K562 (cell line): Measurements from ENCODE around the gene GYS1. TPM values are rescaled to one million over a fixed set of nuclear protein-coding genes. Genes with fewer than 3 reads are reported as not detected.

Source experiments
- ATAC-seq: fragments of 200-7000 bp; cut with Tn5 transposase; 3 replicates; pipeline ENCODE4 v1.9.1; 2020; ENCODE audit warnings: moderate library complexity
- BruUV-seq: library from RNA; stranded (reverse); fragments of 400-500 nt; replicated peaks from 2 replicates; lab custom pipeline; 2021; lab: Mats Ljungman, UMichigan
- CTCF ChIA-PET: fragments of 300-600 bp; formaldehyde crosslinking; extraction: SDS; loops from one replicate; lab custom pipeline; 2021; ENCODE audit warnings: low intra/inter-chr PET ratio; lab: Yijun Ruan, JAX
- POLR2A ChIA-PET: fragments of 300-600, 350-650 bp; sonication (Branson Sonifier 250); formaldehyde crosslinking; extraction: SDS; loops from one replicate; lab custom pipeline; 2021; ENCODE audit warnings: antibody characterized with exemption, inconsistent platforms; lab: Yijun Ruan, JAX
- DNase-seq, 4 experiments: peaks; one replicate each; pipeline versions ENCODE4 v3.0.0 to v3.0.0-alpha.2; 2011 to 2018; ENCODE audit warnings: low spot score in 3 of 4, mixed read lengths in 3 of 4; ENCODE audit errors: extremely low read depth in 1 of 4
- FAIRE-seq: peaks from 2 replicates; lab custom pipeline; 2011; peaks lifted over from hg19 to GRCh38; lab: Jason Lieb, UNC
- H2AFZ ChIP-seq: 2 replicates; pipeline ENCODE4 v1.6.0; 2011; ENCODE audit warnings: low read depth, low read length, control low read depth, inconsistent platforms
- H3K27ac ChIP-seq: fragments of 200-600 bp; 3 replicates; pipeline ENCODE4 v1.8.0; 2011; ENCODE audit warnings: low read depth, mild to moderate bottlenecking, control low read depth, inconsistent platforms, low read length, moderate library complexity, mixed read lengths; ENCODE audit errors: extremely low read depth
- H3K27me3 ChIP-seq, 2 experiments: fragments of 300-600 bp in 1 of 2; 2 replicates in 1 of 2; 3 replicates in 1 of 2; pipeline versions ENCODE4 v1.6.0 to v1.8.0; 2011; ENCODE audit warnings: inconsistent platforms in 2 of 2, low read length in 2 of 2, mild to moderate bottlenecking in 1 of 2, mixed read lengths in 1 of 2, moderate library complexity in 1 of 2; ENCODE audit not compliant: control insufficient read depth in 2 of 2, insufficient read depth in 2 of 2
- H3K36me3 ChIP-seq: fragments of 300-600 bp; 3 replicates; pipeline ENCODE4 v1.8.0; 2011; ENCODE audit warnings: mild to moderate bottlenecking, low read length, inconsistent platforms; ENCODE audit not compliant: control insufficient read depth, insufficient read depth
- H3K4me1 ChIP-seq, 2 experiments: fragments of 200-600 bp in 1 of 2; replicated peaks in 1 of 2; 2 replicates in 1 of 2; 3 replicates in 1 of 2; pipeline versions ENCODE4 v1.5.1 to v1.8.0; 2011; ENCODE audit warnings: inconsistent platforms in 2 of 2, low read length in 2 of 2, mild to moderate bottlenecking in 1 of 2, mixed read lengths in 1 of 2, moderate library complexity in 1 of 2; ENCODE audit not compliant: control insufficient read depth in 2 of 2, insufficient read depth in 2 of 2
- H3K4me2 ChIP-seq: 2 replicates; pipeline ENCODE4 v1.6.1; 2011; ENCODE audit warnings: low read length, control low read depth, inconsistent platforms, mixed read lengths; ENCODE audit not compliant: insufficient read depth
- H3K4me3 ChIP-seq: fragments of 200-600 bp; sonication (generic), shearing (Covaris generic); 2 replicates; pipeline ENCODE4 v1.5.1; 2016; ENCODE audit warnings: control low read depth, inconsistent platforms
- H3K79me2 ChIP-seq: fragments of 200-600 bp; 3 replicates; pipeline ENCODE4 v1.8.0; 2011; ENCODE audit warnings: low read length, inconsistent platforms; ENCODE audit not compliant: control insufficient read depth, insufficient read depth
- H3K9ac ChIP-seq, 2 experiments: 2 replicates each; pipeline versions ENCODE4 v1.6.0 to v1.6.1; 2011; ENCODE audit warnings: low read depth in 2 of 2, low read length in 2 of 2, control low read depth in 1 of 2, inconsistent platforms in 1 of 2, mild to moderate bottlenecking in 1 of 2, mixed read lengths in 1 of 2; ENCODE audit not compliant: insufficient read depth in 1 of 2
- H3K9me1 ChIP-seq: one replicate; pipeline ENCODE4 v1.6.0; 2011; ENCODE audit warnings: inconsistent platforms, mild to moderate bottlenecking, low read length, moderate library complexity; ENCODE audit not compliant: control insufficient read depth, insufficient read depth
- H3K9me3 ChIP-seq: replicated peaks from 2 replicates; pipeline ENCODE4 v1.5.1; 2011; ENCODE audit warnings: low read depth, low read length, inconsistent platforms; ENCODE audit not compliant: control insufficient read depth, insufficient read depth
- H4K20me1 ChIP-seq: replicated peaks from 2 replicates; pipeline ENCODE4 v1.6.1; 2011; ENCODE audit warnings: low read length, inconsistent platforms, mixed read lengths; ENCODE audit not compliant: control insufficient read depth, insufficient read depth
- AFF4 ChIP-seq: sonication (generic); formaldehyde crosslinking; IDR thresholded peaks from 2 replicates; pipeline ENCODE4 v1.8.0; 2023; ENCODE audit warnings: mild to moderate bottlenecking, missing genetic modification reagents
- ILF3 ChIP-seq: fragments of 450-650 bp; IDR thresholded peaks from 2 replicates; pipeline ENCODE4 v1.6.1; 2018; ENCODE audit warnings: antibody characterized with exemption, mild to moderate bottlenecking, moderate library complexity, borderline replicate concordance
- KLF1 ChIP-seq: fragments of 450-650 bp; IDR thresholded peaks from 2 replicates; pipeline ENCODE4 v1.6.1; 2016; ENCODE audit warnings: missing genetic modification characterization, missing compliant biosample characterization
- POLR2AphosphoS2 ChIP-seq: IDR thresholded peaks from 2 replicates; pipeline ENCODE4 v1.6.1; 2012; ENCODE audit warnings: low read length, improper control_type of control experiment
- SP1 ChIP-seq: sonication (generic); formaldehyde crosslinking; IDR thresholded peaks from 2 replicates; pipeline ENCODE4 v1.8.1; 2022; ENCODE audit warnings: mild to moderate bottlenecking, missing genetic modification reagents
- TOE1 ChIP-seq, 2 experiments: fragments of 450-650 bp in 1 of 2; sonication (generic) in 1 of 2; formaldehyde crosslinking in 1 of 2; IDR thresholded peaks; 2 replicates each; pipeline versions ENCODE4 v1.7.1 to v1.8.0; 2016 to 2022; ENCODE audit warnings: borderline replicate concordance in 2 of 2, mild to moderate bottlenecking in 2 of 2, antibody characterized with exemption in 1 of 2, inconsistent platforms in 1 of 2, low read depth in 1 of 2, missing genetic modification reagents in 1 of 2, moderate library complexity in 1 of 2
- WGBS: fragments of 100-300 bp; shearing (Covaris generic); methylation state at CpG from one replicate; pipeline ENCODE4 v1.1.6; 2016; ENCODE audit warnings: low coverage, mixed read lengths; ENCODE audit not compliant: insufficient coverage; ENCODE audit errors: missing lambda C conversion rate; 5-methylcytosine and 5-hydroxymethylcytosine counted together
- in situ Hi-C: fragments of 300-500 bp; cut with MboI; formaldehyde crosslinking; loops from 4 replicates; pipeline ENCODE4 v1.15.0; 2018; ENCODE audit warnings: inconsistent platforms, mixed read lengths
- intact Hi-C: fragments of 100-400 bp; cut with micrococcal nuclease; formaldehyde crosslinking; loops from 2 replicates; pipeline ENCODE4 v1.14.2; 2022
- polyA plus RNA-seq, 8 experiments: library from polyadenylated mRNA; depleted of rRNA in 4 of 8; stranded (reverse) in 5 of 8; unstranded in 3 of 8; fragments of >200 nt; fragmentation: Nextera tagmentation in 2 of 8; fragmentation: Illumina TruSeq in 1 of 8; extraction: Ambion mirVana in 2 of 8; extraction: Trizol in 1 of 8; gene quantifications; 2 replicates each; pipeline versions ENCODE4 v1.2.1 to v1.2.3, GENCODE V29; 2011 to 2014; ENCODE audit warnings: inconsistent platforms in 1 of 8, missing spikeins in 1 of 8
- total RNA-seq, 7 experiments: library from RNA; depleted of rRNA in 6 of 7; stranded (reverse); fragments of >200 nt in 6 of 7; fragmentation: Illumina TruSeq in 2 of 7; extraction: Trizol in 2 of 7; gene quantifications; 2 replicates each; pipeline versions ENCODE4 v1.2.1 to v1.2.3, GENCODE V29; 2011 to 2021; ENCODE audit warnings: low replicate concordance in 1 of 7
- TF ChIP-seq, protein P1 (sequence below), 3 experiments: fragments of 200-800 bp in 1 of 3; sonication (Bioruptor generic) in 1 of 3; sonication (generic) in 1 of 3; formaldehyde crosslinking in 1 of 3; IDR thresholded peaks; 2 replicates each; pipeline versions ENCODE4 v1.6.1 to v1.8.0; 2016 to 2022; ENCODE audit warnings: mild to moderate bottlenecking in 2 of 3, missing compliant biosample characterization in 2 of 3, missing genetic modification characterization in 2 of 3, missing genetic modification reagents in 1 of 3
- TF ChIP-seq, protein P2 (sequence below): fragments of 250-450 bp; sonication (Bioruptor Pico); IDR thresholded peaks from 2 replicates; pipeline ENCODE4 v1.5.0; 2022; ENCODE audit warnings: mild to moderate bottlenecking
- TF ChIP-seq, protein P3 (sequence below): sonication (generic); formaldehyde crosslinking; IDR thresholded peaks from 2 replicates; pipeline ENCODE4 v1.9.0; 2022; ENCODE audit warnings: mild to moderate bottlenecking, missing genetic modification reagents

GYS1 gene
- total and polyA plus RNA-seq, 9 of the 15 experiments (the other 6 are each of a cell fraction or from before 2014, with no cell fraction given) = 1.9 to 31.1 (median 15.2) TPM

DNA sequence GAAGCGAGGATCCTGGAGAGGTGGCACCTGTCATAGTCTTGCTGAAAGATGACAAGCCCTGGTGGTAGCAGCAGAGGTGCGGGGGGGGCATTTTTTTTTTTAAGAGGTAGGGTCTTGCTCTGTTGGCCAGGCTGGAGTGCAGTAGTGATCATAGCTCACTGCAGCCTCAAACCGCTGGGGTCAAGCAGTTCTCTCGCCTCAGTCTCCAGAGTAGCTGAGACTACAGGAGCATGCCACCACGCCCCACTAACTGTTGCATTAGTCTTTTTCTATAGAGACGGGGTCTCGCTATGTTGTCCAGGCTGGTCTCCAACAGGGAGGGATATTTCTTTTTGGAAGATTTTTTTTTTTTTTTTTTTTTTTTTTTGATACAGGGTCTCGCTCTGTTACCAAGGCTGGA lies 35.1 kb downstream of the GYS1 start (continued):
- TF ChIP-seq, protein P1, sequence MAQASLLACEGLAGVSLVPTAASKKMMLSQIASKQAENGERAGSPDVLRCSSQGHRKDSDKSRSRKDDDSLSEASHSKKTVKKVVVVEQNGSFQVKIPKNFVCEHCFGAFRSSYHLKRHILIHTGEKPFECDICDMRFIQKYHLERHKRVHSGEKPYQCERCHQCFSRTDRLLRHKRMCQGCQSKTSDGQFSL (CRISPR knock-in tag; IDR thresholded peaks at IDR 0.05) = peak; percentile 54; the same call in 1 of the 2 replicates
- TF ChIP-seq, protein P1 (tag; IDR thresholded peaks at IDR 0.05) = no peak
- TF ChIP-seq, protein P2, sequence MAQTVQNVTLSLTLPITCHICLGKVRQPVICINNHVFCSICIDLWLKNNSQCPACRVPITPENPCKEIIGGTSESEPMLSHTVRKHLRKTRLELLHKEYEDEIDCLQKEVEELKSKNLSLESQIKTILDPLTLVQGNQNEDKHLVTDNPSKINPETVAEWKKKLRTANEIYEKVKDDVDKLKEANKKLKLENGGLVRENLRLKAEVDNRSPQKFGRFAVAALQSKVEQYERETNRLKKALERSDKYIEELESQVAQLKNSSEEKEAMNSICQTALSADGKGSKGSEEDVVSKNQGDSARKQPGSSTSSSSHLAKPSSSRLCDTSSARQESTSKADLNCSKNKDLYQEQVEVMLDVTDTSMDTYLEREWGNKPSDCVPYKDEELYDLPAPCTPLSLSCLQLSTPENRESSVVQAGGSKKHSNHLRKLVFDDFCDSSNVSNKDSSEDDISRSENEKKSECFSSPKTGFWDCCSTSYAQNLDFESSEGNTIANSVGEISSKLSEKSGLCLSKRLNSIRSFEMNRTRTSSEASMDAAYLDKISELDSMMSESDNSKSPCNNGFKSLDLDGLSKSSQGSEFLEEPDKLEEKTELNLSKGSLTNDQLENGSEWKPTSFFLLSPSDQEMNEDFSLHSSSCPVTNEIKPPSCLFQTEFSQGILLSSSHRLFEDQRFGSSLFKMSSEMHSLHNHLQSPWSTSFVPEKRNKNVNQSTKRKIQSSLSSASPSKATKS (CRISPR knock-in tag) = no peak

- Histone ChIP-seq H3K27ac (peak overlapping the region; percentile 77), H3K9ac (peak overlapping the region; percentile 83 to 98), H3K9me1 (no peaks in the 10 kb centered on the region), H3K36me3 (peaks cover 16% of the 10 kb centered on the region), H3K4me1 (peaks cover 26 to 38% of the 10 kb centered on the region in 2 experiments; a peak in 4 of 5 replicates), H3K4me2 (peak overlapping the region; percentile 91), H3K4me3 (peak overlapping the region; percentile 79), H4K20me1 (no peaks in the 10 kb centered on the region), H2AFZ (0 out of 2 replicates have a peak overlapping the region, but pooled peaks have one; percentile 92), H3K27me3 (no peaks in the 10 kb centered on the region), H3K79me2 (peaks cover 15% of the 10 kb centered on the region), H3K9me3 (no peaks in the 10 kb centered on the region)
- no peak for ATAC-seq
- ChIA-PET POLR2A (interaction anchor here (0.6 to 3.6 kb wide), 6 partner anchors 9 to 149 kb away, joined by 3 to 48 read pairs (median 4); partner anchors contain the start of genes FTL and PPP1R15A), CTCF (no interaction called here)
- no peak for DNase-seq
- 44% methylated on average over 14 of the region's 16 CpGs for WGBS
- in situ Hi-C loops = no loop called here
- no TSS peak for BruUV-seq
- no peak for FAIRE-seq
- intact Hi-C loops = loop anchor here (2.0 kb wide), 1 partner anchor 23 kb away; the partner anchor contains the start of gene DHDH
- TF ChIP-seq KLF1 (tag) (no peak), AFF4 (CRISPR knock-in tag) (no peak), SP1 (0 out of 2 replicates have a peak, but pooled peaks have one; percentile 42), TOE1 (IDR thresholded peaks at IDR 0.05; ENCODE audit: borderline replicate concordance) (no peak), TOE1 (CRISPR knock-in tag; IDR thresholded peaks at IDR 0.05; ENCODE audit: borderline replicate concordance, low read depth) (no peak), POLR2AphosphoS2 (no peak), ILF3 (no peak)
- TF ChIP-seq, protein P3, sequence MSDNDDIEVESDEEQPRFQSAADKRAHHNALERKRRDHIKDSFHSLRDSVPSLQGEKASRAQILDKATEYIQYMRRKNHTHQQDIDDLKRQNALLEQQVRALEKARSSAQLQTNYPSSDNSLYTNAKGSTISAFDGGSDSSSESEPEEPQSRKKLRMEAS (CRISPR knock-in tag) = no peak
These were observed 37.7 kb downstream of the GYS1 start for GRCh38 chr19:48955308-48955958.
